RWPE1 (cell line): ENCODE data around the gene ARL6.

Source experiments
- CTCF ChIA-PET: fragments of 350-600 bp; sonication (Branson Sonifier 250); formaldehyde crosslinking; extraction: SDS; loops from one replicate; lab custom pipeline; 2021; lab: Yijun Ruan, JAX
- POLR2A ChIA-PET: fragments of 400-600 bp; formaldehyde crosslinking; extraction: SDS; loops from one replicate; lab custom pipeline; 2020; ENCODE audit warnings: antibody characterized with exemption; ENCODE audit not compliant: low non-redundant PET; lab: Yijun Ruan, JAX
- DNase-seq: peaks from one replicate; pipeline ENCODE4 v3.0.0; 2012; ENCODE audit warnings: low spot score
- H3K27ac ChIP-seq: fragments of 450-650 bp; 2 replicates; pipeline ENCODE4 v1.5.1; 2017
- TF ChIP-seq, protein P1 (sequence below): fragments of 450-650 bp; conservative IDR thresholded peaks from 2 replicates; pipeline ENCODE4 v1.5.1; 2017; ENCODE audit warnings: low read depth, mild to moderate bottlenecking

ARL6 gene

DNA sequence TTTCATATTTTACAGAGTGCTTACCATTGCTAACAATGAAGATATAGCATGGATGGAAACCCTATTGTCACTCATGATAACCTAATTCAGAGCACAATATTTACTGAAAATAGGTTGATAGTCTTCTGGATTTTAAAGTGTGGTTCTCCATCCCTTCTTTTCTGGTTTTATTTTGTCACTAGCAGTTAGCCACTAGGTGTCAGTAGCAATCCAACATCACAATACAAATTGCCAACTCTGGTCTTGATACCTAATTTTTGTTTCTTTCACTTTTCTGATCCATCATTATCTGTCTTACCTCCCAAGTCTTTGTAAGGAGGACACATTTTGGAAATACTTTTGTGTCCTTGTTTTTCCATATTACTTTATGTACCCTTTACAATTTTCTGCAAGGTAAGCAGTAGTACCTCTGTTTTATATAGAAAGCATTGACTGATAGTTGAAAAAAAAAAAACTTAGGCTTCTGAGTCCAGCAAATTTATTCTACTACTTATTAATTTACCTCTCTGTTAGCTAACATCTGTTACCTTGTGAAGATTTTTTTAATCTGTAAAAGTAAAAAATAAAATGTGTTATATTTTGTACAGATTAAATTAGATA is 29.0 kb downstream of the ARL6 start:
- H3K27ac ChIP-seq, result no peak overlapping the region
- POLR2A ChIA-PET, result no interaction called here
- peak; percentile 21 for DNase-seq
- CTCF ChIA-PET, result interaction anchor here (0.6 to 2.4 kb wide), 3 partner anchors 10 to 229 kb away, joined by 3 to 12 read pairs (median 4); no protein-coding TSS in a partner anchor
- TF ChIP-seq, protein P1, sequence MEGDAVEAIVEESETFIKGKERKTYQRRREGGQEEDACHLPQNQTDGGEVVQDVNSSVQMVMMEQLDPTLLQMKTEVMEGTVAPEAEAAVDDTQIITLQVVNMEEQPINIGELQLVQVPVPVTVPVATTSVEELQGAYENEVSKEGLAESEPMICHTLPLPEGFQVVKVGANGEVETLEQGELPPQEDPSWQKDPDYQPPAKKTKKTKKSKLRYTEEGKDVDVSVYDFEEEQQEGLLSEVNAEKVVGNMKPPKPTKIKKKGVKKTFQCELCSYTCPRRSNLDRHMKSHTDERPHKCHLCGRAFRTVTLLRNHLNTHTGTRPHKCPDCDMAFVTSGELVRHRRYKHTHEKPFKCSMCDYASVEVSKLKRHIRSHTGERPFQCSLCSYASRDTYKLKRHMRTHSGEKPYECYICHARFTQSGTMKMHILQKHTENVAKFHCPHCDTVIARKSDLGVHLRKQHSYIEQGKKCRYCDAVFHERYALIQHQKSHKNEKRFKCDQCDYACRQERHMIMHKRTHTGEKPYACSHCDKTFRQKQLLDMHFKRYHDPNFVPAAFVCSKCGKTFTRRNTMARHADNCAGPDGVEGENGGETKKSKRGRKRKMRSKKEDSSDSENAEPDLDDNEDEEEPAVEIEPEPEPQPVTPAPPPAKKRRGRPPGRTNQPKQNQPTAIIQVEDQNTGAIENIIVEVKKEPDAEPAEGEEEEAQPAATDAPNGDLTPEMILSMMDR, result peak; percentile 78

DNA sequence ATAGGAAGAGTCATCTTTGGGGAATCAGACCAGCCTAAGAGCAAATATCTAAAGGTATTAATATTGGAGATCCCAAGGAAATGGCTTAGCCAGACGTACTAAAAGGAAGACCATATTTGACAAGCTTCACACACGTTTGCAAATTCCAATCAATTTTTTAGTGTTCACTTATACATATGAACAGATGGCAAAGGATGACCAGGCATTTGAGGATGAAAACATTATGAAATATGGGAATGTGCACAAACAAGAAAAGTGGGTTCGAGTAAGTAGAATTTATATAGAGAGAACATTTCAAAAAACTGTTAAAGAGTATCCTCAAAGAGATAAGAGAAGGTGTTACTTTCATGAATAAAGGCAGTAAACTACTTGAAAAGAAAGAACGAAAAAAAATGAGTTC is 31.4 kb downstream of the ARL6 start:
- no peak for DNase-seq
- POLR2A ChIA-PET, result no interaction called here
- H3K27ac ChIP-seq, result no peak overlapping the region
- TF ChIP-seq, protein P1, result no peak
- CTCF ChIA-PET, result interaction anchor here (0.5 to 2.4 kb wide), 3 partner anchors 18 to 227 kb away, joined by 3 to 12 read pairs (median 4); no protein-coding TSS in a partner anchor

DNA sequence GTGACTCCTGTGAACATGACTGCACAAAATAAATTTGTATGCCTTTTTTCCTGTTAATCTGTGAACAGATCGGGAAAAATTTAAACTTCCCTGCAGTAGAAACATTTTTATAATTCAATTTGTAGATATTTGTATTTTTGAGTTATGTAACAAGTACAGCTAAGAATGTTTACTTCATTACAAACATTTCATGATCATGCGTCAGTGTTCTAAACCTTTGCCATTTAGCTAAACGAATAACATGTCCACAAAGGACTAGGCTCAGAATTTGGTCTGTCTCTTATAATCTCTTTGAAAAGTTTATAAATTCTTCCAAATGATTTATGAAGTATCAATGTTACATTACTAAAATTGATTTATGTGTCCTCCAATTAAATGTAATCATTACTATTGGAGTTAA is 39.9 kb downstream of the ARL6 start:
- ChIA-PET POLR2A (no interaction called here), CTCF (interaction anchor here (0.6 kb wide), 2 partner anchors 35 to 219 kb away, joined by 3 to 4 read pairs; no protein-coding TSS in a partner anchor)
- TF ChIP-seq, protein P1, result no peak
- no peak overlapping the region for H3K27ac ChIP-seq
- no peak for DNase-seq

DNA sequence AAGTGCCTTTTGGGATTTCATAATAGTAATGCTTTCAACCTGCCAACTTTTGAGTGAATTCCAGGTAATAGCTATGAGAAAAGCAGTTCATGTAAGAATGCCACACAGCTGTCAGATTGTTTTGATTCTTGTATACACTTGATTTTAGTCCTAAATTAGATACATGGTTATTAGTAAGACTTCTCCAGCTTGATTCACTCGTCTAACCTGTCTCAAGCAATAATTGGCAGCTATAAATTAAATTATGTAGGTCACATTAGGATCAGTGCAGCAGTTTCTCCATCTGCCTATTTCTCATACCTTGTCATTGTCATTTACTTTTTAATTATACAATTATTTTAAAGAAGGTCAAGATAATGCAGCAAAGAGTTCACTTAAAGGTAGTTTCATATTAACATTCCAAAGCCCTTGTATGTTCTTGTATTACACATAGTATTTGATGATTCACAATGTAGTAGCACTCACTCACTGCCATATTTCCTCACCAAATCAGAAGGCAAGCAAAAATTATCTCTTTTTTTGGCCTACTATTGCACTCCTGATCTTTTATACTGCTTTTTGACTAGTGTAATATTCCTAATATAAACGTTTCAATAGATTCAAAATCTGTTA is 46.3 kb downstream of the ARL6 start:
- TF ChIP-seq, protein P1, result no peak
- peak; percentile 60 for DNase-seq
- POLR2A ChIA-PET, result no interaction called here
- CTCF ChIA-PET, result no interaction called here
- H3K27ac ChIP-seq, result no peak overlapping the region

DNA sequence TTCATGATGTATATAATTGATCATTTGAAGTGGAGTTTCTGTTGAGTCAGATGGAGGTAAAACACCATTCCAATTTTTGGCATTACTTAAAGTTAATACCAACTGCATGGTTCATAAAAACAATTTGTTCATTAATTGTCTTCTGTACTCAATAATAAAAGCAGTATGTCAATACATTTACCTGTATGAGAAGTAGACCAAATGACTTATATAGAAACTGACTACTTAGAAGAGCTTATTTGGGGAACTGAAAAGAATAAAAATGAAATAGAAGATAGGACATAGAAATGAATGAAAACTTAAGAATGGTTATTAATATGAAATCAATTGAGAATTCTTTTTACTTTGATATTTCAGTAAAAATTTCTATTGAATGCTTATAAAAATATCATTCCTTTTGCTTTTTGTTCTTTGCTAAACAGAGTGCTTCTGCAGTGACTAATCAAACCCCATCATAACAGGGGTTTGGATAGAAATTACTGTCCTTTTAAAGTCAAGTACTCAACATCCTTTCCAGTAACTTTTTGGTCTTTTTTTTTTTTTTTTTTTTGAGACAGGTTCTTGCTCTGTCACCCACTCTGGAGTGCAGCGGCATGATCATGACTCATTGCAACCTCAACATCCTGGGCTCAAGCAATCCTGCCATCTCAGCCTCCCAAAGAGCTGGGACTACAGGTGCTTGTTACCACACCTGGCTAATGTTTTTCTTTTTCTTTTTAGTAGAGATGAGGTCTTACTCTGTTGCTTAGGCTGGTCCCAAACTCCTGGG is 50.8 kb downstream of the ARL6 start:
- no peak for DNase-seq
- POLR2A ChIA-PET, result no interaction called here
- CTCF ChIA-PET, result interaction anchor here (0.7 kb wide), 1 partner anchor 1035 kb away, joined by 3 read pairs; no protein-coding TSS in a partner anchor

DNA sequence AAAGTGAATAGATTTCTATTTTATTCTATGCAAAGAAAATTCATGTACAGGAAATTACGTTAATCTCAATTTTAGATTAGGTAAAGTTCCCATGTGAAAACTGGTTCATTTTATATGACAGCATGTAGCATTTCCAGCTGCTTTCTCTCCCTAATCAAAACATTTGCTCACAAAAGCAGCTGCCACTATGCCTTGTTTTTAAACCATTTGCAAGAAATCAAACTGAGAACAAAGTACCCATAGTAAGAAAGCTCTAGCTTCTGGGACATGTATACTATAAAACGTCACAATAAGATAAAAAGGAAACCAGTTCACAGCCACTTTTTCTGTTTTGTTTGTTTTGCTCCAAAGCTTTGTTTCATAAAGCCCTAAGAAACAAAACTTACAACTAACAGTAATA is 52.3 kb downstream of the ARL6 start:
- no peak for DNase-seq
- POLR2A ChIA-PET, result no interaction called here
- CTCF ChIA-PET, result no interaction called here

More for the DNA sequence above, 50.8 kb downstream of the ARL6 start:
- no peak overlapping the region for H3K27ac ChIP-seq
- TF ChIP-seq, protein P1, result no peak

More for the DNA sequence above, 52.3 kb downstream of the ARL6 start:
- no peak overlapping the region for H3K27ac ChIP-seq
- TF ChIP-seq, protein P1, result no peak
